ENCODE measurements around the gene KCNIP1.

DNA sequence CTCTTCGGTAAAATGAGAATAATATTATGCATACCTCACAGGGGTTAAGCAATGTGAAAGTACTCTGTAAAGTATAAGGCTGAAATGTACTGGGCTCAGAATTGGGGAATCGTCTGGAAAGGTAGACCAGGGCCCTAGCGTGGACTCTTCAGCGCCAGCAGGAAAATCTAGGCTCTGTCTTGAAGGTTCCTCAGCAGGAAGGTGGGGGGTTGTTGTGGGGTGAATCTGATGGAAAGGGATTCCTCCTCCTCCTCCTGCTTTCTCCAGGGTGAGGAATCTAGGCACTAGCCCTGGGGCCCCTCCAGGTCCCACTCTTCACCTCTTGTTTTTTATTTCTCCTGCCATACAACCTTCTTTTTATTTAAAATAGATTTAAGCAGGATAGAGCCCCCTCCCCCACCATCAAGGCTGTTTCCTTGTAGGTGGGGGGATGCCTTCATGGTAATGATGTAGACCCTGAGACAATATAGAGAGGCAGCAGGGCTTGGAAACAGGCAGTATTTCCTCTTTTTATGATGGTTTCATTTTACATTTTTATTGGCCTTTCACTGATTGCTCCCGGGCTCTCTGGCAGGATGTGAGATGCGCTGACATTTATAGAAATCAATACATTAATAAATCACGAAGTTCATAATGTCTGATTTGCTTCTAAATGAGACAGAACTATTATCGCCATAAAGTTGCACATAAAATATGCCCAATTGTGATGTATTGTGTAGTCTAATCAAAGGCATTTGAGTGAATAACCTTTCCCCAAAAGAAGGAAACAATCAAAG, 200.8 kb downstream of the KCNIP1 start:
- TF ChIP-seq, protein P1, sequence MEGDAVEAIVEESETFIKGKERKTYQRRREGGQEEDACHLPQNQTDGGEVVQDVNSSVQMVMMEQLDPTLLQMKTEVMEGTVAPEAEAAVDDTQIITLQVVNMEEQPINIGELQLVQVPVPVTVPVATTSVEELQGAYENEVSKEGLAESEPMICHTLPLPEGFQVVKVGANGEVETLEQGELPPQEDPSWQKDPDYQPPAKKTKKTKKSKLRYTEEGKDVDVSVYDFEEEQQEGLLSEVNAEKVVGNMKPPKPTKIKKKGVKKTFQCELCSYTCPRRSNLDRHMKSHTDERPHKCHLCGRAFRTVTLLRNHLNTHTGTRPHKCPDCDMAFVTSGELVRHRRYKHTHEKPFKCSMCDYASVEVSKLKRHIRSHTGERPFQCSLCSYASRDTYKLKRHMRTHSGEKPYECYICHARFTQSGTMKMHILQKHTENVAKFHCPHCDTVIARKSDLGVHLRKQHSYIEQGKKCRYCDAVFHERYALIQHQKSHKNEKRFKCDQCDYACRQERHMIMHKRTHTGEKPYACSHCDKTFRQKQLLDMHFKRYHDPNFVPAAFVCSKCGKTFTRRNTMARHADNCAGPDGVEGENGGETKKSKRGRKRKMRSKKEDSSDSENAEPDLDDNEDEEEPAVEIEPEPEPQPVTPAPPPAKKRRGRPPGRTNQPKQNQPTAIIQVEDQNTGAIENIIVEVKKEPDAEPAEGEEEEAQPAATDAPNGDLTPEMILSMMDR (conservative IDR thresholded peaks at IDR 0.05; ENCODE audit: low read length) = no peak
- no peak for TF ChIP-seq EZH2phosphoT487 (IDR thresholded peaks at IDR 0.05; ENCODE audit: borderline replicate concordance)

All from Loucy (cell line).